GM19463 (cell line): ENCODE results near the gene DBX2.
"Not testable (repeated sequence)": the region's sequence is repeated elsewhere in the genome, so short reads cannot be mapped to it uniquely, and the experiment has no call there.

Source experiments
- ATAC-seq: cut with Tn5 transposase; IDR thresholded peaks from one replicate; pipeline ENCODE4 v1.9.1; 2021; ENCODE audit warnings: mild to moderate bottlenecking, moderate library complexity; ENCODE audit not compliant: unreplicated experiment

The DBX2 gene

DNA sequence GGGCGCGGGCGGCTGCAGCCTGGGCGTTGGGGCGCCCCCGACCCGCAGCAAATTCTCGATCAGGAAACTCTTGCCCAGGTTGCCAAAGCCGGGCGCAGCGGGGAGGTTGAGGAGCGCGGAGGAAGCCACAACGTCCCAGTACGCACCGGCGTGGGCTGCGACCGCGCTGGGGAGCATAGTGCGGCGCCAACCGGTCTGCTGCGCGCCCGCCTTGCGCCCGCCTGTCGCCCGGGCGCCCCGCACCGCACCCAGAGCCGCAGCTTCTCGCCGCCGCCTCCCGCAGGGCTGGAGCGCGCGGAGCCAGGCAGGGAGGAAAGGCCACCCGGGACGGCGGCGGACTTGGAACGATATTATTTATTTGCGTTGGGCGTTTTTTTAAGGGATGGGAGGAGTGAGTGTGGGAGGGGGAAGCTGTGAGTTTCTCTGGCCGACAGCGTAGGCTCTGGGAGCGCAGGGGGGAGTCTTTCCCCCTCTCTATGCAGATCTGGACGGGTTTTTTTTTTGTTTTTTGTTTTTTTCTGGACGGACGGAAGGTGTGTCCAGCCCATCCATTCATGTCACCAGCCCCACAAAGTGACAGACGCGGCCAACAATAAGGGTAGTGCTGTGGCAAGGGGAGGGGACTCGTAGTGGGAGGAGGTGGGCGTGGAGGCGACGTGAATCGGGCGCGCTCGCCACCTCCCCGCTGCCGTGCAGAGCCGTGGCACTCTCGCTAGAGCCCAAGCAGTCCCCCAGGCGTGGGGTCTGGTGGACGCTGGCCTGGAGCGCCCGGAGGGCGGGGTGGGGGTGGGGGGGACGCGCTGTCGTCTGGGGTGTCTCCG lies at the start of gene DBX2:
TSS of gene DBX2 (minus strand) at position 349 of the 821 bp plus-strand sequence. CDS start at position 177, 172 bp downstream.
- no peak for ATAC-seq

- ATAC-seq, result no peak
Measured at GRCh38 chr12:45098766-45099165, 47.9 kb upstream of the DBX2 start.

DNA sequence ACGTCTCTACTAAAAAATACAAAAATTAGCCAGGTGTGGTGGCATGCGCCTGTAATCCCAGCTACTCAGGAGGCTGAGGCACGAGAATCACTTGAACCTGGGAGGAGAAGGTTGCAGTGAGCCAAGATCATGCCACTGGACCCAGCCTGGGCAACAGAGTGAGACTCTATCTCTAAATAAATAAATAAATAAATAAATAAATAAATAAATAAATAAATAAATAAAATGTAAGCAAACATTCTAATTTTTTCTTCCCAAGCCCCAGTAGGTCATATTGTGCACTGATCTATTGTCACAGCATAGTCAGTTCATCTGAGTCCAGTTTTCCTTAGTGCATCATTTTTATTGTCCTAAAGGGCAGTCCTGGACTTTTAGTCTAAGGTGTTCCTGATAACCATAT lies 44.5 kb upstream of the DBX2 start:
- ATAC-seq, result not testable (repeated sequence)

DNA sequence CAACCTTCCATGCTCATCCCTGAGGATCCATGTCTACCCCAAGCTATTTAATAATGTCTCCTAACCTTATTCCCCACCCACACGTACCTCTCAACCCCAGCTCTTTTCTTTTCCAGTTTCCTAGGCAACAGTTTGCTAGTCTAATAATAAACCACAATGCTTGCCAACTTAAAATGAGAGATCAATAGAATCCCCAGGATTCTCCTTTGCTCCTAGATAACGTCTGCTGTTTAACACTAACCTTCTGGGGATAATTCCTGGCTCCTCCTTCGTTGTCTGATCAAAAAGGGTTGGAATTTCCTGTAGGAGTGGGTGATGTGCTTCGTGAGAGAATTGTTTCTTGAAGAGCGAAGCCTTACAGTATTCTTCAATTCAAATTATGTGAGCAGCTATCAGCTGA lies 42.2 kb upstream of the DBX2 start:
- ATAC-seq, result no peak

DNA sequence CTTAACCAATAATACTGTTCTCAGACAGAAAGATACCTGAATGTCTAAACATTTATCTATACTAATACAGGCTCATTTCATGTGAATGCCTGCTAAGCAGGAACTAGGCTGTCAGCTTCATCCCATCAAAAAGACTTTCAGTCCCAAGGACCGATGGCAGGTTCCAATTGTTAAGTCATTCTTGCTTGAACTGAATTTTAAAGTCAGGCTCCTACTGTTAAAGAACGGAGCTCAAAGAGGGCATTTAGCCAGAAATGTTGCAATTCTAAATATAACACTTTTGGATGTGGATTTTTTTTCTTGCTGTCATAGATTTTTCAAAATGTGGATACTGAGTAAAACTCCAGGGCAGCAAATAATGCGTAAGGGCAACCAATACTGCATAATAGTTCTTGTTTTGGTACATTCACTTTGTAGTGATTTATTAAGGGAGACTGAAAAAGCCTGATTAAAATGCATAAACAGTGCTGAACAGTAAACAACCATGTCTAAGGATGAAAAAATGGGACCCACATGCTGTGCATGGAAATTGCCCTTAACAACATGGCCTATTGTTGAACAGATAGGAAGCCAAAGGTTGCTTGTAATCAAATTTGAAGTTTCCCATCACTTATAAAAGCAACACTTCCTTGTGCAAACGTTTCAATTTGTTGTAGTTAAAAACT lies 38.6 kb upstream of the DBX2 start:
- ATAC-seq, result no peak

GRCh38 chr12:45088608-45089007 lies 37.7 kb upstream of the DBX2 start:
- ATAC-seq, result no peak

GRCh38 chr12:45084248-45084647 lies 33.3 kb upstream of the DBX2 start:
- ATAC-seq, result not testable (repeated sequence)

GRCh38 chr12:45077251-45077650 lies 26.4 kb upstream of the DBX2 start:
- ATAC-seq, result no peak

- ATAC-seq, result no peak
Measured at GRCh38 chr12:45076417-45077026, 25.6 kb upstream of the DBX2 start.

DNA sequence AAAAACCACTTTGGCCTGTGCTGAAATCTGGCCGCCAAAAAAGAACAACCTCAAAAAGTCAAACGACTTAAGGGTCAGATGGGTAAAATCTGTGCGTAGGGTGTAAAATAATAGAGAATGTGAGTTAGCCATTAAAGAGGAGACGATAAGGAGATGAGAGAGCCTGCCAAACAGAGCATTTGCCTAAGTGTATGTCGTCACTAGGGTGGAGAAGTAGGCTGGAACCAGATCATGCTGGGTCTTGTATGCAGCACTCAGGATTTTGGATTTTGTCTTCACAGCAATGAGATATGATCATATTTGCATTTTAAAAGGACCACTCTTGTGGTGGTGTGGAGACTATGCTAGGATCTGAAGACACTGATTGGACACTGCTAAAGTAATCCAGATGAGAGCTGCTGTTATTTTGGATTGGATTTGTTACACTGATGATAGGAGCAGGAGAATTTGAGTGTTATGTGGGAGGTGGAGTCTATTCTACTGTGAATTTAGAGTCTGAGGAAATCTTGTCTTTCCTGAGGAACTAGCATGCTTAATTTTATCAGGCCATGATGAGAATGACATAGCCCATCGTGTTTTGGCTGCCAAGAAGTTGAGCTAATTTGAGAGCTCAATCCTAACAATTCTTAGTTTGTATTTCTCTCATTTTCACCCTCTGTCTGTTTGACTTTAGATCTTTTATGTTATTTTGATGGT lies 24.8 kb upstream of the DBX2 start:
- ATAC-seq, result no peak

GRCh38 chr12:45065125-45065626 lies 14.3 kb upstream of the DBX2 start:
- no peak for ATAC-seq

- no peak for ATAC-seq
Measured at GRCh38 chr12:45060976-45061375, 10.1 kb upstream of the DBX2 start.

DNA sequence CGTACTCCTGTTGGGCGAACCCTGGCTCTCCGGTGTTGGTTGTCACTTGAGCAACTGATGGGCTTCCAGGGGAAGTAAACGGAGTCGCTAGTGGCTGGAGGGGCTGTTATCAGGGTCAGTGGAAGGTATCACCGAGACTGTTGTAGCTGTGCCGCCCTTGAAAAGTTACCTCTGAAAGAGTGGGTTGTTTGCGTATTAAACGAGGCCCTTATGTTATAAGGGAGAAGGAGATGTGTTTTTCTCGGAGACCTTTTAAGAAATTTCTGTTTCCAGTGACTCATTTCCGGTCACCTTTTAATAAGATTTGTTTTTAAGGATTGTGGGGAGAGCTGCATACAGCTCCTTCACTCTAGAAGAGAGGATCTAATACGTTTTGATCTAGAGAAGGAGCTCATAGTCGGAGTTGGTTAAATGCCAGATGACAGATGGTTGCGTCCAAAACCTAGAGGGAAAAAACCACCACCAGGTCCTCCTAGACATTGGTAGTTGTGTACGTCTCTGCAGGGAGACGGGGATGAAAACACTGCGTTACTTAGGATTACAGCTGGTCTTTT lies 750 bp upstream of the DBX2 start:
- ATAC-seq, result no peak

DNA sequence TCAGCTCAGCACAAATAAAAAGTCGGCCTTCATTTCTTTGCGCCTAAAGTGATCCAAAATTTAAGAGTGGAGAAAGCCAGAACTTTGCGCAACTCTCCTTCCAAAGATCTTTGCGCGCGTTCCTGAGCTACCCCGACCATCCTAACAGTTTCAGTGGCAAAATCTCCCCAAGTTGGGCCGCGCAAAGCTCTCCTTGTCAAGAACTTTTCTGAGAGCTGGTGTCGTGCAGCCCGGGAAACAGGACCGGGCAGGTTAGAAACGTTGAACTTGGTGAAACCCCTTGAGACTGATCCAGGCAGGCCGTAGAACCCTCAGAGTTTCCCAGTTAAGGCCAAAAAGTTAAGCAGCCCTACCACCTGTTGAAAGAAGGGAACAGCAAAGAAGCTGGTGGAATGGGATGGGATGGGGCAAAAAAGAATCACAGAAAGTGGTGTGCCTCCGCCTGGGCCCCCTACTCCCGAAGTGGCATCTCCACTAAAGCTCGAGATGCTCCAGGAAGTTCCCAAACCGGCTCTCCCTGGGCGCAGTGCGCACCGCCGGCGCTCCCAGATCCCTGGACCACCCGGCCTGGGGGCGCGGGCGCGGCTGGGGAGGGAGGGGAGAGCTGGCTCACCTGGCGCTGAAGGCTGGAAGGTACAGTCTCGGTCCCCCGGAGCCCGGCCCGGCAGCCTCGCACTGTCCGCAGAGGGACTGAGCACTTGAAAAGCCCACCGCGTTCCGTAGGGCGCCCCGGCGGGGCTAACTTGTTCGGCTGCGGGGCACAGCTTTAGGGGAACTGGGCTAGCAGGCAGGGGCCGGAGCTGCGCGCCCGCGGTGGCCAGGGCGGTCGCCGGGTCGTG lies 768 bp downstream of the DBX2 start:
- ATAC-seq, result no peak

- no peak for ATAC-seq
Measured at GRCh38 chr12:45042599-45042998, 8.3 kb downstream of the DBX2 start.

GRCh38 chr12:45040977-45041376 lies 9.9 kb downstream of the DBX2 start:
- no peak for ATAC-seq

- no peak for ATAC-seq
Measured at GRCh38 chr12:45039757-45040156, 11.1 kb downstream of the DBX2 start.

DNA sequence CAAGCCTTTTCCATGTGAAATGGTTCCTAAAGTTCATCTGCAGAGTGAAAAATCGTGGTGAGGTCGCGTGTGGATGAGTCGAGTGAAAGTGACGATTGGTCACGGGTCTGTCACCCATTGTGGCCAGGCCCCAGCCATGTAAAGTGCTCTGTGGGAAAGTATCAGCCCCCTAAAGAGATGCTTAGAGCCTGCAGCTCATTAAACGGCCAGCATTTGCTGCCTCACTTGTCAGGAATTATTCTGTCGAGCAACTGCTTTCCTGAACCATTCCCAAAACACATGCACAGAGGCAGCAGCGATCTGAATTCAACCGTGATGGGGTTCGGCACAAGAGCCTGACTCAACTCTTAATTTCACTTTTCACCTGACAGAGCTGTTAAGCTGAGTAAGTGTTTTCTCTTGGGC lies 16.0 kb downstream of the DBX2 start:
- no peak for ATAC-seq

DNA sequence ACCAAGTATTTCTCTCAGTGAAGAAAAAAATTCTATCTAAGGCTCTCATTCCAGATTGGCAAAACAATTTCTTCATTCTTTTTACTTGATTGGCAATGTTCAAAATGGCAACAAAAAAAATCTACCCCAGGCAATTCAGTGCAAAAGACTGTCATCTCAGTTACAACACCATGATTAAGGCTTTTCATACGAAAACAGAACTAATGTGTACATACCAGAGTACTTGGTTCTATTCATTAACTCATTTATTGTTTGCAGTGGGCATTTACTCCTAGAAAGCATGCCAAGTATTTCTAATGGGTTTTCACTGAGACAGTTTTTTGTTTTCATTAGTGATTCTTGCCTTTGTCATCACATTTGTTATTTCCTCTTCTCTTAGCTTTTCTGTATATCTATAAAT lies 33.0 kb downstream of the DBX2 start:
- no peak for ATAC-seq

DNA sequence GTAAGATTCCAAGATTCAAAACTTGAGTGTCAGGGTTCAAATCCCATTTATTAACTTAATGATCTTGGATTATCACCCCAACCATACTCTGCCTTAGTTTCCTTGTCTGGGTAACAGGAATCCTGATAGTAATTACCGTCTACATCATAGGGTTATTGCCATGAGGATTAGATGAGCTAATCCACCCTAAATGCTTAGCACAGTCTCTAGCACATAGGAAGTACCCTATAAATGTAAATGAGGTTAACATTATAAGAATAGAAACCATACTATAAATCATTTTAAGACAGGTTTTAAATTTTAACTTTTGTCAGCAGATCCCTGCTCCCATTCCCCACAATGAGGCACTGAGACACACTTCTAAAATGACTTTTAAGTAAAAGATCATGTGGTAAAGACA lies 36.5 kb downstream of the DBX2 start:
- no peak for ATAC-seq
